GM18868 (cell line): ENCODE results near the gene SAA4.
"Not testable (repeated sequence)": the region's sequence is repeated elsewhere in the genome, so short reads cannot be mapped to it uniquely, and the experiment has no call there.

Source experiments
- ATAC-seq: cut with Tn5 transposase; IDR thresholded peaks from one replicate; pipeline ENCODE4 v1.9.1; 2021; ENCODE audit warnings: mild to moderate bottlenecking, moderate library complexity; ENCODE audit not compliant: unreplicated experiment

Gene SAA4

DNA sequence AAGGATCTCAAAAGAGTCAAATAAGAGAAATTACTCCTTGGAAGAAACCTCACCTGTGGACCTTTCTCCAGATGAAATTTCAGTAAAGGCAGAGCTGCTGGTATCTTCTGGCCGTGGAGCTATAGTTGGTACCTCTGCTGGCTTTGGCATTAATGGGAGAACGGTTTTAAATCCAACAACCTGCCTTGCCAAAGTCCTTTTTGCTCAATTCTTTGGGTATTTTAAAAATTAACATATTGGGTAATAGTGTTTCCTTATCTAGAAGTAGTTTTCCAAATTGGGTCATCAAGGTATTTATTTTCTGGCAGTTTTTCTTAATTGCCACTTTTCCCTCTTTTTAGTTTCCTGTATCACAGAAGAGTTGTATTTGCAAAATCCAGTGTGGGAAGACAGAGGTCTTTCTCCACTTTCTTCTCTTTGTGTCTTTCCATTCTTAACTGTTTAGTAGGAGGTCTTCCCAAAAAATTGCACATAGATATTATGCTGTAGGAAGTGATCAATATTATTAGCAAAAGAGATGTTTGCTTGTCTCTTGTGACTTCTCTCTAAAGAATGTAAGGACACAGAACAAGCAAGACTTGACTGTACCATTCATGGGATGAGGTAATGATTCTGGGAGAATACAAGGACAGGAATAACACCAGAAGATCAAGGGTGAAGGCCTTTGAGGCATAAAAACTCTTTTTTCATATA, at the start of gene SAA4:
Gene SAA4 (minus strand): TSS at position 139 of the 693 bp plus-strand sequence. CDS start 876 bp downstream, outside the sequence.
- ATAC-seq, result no peak

GRCh38 chr11:18285841-18286240, 49.2 kb upstream of the SAA4 start:
- no peak for ATAC-seq

DNA sequence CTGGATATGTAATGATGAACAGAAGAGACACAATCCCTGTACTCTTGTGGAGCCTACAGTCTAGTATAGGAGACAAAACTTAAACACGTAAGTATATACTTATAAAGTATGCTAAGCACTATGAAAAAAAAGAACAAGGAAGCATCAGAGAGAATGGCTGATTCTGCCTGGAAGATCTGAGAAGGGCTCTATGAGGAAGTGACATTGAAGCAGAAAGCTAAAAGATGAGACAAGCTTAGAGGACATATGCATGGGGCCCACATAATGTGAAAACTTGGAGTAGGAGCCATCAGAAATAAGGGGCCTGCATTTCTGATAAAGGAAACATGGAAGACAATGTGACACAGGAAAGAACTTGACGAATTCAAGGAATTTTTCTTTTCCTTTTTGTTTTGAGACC, 46.0 kb upstream of the SAA4 start:
- no peak for ATAC-seq

DNA sequence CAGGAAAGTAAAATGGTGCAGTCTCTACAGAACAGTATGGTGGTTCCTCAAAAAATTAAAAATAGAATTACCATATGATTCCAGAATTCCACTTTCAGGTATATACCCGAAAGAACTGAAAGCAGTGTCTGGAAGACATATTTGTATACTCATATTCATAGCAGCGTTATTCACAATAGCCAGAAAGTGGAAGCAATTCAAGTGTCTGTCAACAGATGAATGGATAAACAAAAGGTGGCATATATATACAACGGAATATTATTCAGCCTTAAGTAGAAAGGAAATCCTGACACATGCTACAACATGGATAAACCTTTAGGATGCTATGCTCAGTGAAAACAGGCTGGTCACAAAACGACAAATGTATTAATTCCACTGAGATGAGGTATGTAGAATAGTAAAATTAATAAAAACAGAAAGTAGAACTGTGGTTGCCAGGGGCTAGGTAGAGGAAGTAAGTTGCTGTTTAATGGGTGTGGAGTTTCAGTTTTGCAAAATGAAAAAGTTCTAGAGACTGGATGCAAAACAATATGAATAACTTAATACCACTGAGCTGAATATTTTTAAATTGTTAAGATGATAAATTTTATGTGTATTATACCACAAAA, 43.9 kb upstream of the SAA4 start:
- ATAC-seq, result peak; percentile 90

DNA sequence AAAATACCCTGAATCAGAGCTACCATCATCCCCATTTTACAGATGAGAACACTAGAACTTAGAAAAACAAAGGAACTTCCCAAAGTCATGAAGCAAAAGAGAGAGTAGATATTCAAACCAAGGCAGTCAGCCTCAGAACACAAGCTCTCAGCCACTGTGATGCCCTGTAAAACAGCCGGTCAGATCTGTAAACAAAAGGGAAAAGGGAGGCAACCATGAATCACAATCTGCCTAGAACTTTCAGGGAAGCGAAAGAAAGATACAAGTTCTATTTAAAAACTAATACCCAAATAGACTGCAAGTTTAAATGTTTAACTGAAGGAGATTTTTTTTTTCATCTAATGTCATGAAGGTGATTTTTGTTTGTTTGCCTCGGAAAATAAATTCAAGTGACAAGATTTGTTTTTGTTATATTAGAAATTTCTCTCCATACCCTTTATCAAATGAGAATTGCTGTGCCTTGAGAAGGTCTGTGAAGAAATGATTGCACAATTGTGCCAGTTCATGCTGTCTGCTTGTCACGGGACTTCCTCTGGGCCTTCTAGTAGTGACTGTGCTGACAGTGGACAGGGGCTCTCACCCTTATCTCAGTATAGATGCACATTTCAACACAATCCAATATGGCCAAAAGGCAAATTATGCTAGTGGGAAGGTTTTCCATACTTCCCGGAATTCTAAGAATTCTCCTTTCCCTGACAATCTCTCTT, 41.1 kb upstream of the SAA4 start:
- ATAC-seq, result no peak

DNA sequence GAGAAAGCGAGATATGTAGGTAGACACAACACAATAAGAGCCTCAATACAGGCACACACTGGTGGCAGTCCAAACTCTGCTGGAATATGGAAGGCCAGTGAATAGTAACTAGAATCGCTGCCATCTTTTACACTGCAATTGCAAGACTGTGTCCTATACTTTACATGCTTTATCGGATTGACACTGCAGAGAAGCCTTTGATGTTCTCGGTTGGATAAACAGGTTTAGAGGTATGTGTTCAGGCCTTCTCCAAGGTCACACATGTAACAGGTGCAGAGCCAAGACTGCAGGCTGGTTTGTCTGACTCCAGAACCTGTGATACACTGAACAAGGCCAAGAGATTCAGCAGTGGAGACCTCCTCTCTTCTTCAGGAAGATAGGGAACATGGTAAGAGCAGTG, 34.6 kb upstream of the SAA4 start:
- no peak for ATAC-seq

DNA sequence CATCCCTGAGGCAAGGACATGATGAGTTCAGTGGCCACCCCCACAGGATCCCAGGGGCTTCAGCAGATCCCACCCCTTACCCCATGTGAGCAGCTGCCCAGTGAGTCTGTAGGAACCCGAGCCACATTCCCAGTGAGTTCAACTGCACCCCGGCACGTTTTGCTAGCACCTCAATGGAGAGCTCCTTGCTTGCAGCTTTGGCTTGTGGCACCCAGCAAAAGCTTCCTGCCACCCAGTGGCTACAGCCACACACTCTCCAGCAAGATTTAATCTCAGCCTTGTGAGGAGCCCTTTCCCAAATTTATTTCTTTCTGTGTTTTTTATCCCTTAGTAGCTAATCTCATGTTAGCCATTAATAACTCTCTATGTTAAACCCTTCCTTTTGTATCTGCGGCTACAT, 33.5 kb upstream of the SAA4 start:
- no peak for ATAC-seq

- ATAC-seq, result not testable (repeated sequence)
Observed at GRCh38 chr11:18269252-18269651, 32.6 kb upstream of the SAA4 start.

GRCh38 chr11:18267335-18268133, 30.9 kb upstream of the SAA4 start:
- ATAC-seq, result peak; percentile 66

DNA sequence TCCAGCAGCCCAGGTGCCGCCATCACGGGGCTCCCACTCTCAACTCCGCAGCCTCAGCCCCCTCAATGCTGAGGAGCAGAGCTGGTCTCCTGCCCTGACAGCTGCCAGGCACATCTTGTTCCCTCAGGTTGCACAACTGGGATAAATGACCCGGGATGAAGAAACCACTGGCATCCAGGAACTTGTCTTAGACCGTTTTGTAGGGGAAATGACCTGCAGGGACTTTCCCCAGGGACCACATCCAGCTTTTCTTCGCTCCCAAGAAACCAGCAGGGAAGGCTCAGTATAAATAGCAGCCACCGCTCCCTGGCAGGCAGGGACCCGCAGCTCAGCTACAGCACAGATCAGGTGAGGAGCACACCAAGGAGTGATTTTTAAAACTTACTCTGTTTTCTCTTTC, 29.3 kb upstream of the SAA4 start, which contains the start of gene SAA1:
Gene SAA1 (plus strand): TSS at position 316 of the 400 bp plus-strand sequence. CDS start 624 bp downstream, outside the sequence.
- ATAC-seq, result no peak

DNA sequence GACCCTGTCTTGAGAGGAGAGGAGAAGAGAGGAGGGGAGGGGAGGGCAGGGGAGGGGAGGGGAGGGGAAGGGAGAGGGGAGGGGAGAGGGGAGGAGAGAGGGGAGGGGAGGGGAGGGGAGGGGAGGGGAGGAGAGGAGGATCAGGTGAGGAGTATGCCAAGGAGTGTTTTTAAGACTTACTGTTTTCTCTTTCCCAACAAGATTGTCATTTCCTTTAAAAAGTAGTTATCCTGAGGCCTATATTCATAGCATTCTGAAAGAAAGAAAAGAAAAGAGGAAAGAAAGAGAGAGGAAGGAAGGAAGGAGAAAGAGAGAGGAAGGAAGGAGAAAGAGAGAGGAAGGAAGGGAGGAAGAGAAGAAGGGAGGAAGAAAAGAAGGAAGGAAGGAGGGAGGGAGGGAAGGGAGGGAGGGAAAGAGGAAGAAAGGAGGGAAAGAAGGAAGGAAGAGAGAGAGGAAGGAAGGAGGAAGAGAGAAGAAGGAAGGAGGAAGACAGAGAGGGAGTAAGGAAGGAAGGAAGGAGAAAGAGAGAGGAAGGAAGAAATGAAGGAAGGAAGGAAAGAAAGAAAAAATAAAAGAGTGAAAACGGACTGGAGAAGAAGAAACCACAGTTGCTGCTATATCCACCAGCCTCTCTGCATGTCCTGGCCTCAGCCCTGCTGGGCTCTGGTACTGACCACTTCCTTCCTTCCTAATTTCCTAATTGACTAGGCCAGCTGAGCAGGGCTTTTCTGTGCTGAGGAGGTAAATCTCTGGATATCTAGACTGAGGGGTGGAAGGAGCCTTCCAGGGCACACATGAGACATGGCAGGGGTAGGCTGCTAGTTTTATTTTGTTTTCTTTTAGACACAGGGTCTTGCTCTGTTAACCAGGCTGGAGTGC, 28.3 kb upstream of the SAA4 start:
- no peak for ATAC-seq

GRCh38 chr11:18264035-18264434, 27.4 kb upstream of the SAA4 start:
- ATAC-seq, result peak; percentile 53

DNA sequence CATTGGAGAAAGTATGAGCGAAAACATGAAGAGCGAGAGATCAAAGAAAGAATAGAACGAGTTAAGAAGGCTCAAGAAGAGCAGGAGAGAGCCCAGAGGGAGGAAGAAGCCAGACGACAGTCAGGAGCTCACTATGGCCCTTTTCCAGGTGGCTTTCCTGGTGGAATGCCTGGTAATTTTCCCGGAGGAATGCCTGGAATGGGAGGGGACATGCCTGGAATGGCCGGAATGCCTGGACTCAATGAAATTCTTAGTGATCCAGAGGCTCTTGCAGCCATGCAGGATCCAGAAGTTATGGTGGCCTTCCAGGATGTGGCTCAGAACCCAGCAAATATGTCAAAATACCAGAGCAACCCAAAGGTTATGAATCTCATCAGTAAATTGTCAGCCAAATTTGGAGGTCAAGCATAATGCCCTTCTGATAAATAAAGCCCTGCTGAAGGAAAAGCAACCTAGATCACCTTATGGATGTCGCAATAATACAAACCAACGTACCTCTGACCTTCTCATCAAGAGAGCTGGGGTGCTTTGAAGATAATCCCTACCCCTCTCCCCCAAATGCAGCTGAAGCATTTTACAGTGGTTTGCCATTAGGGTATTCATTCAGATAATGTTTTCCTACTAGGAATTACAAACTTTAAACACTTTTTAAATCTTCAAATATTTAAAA, 26.2 kb upstream of the SAA4 start:
- not testable (repeated sequence) for ATAC-seq

DNA sequence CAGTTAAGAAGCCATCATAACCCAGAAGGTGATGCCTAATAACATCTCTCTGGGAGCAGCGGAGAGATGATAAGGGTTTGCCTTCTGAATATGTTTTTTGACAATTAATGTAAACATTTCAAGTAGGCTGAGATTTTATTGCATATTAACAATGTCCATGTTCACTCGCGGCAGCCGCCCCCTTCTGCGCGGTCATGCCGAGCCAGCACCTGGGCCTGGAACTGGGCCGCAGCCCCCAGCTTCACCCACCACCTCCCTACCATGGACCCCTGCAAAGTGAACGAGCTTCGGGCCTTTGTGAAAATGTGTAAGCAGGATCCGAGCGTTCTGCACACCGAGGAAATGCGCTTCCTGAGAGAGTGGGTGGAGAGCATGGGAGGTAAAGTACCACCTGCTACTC, 25.1 kb upstream of the SAA4 start:
- no peak for ATAC-seq

DNA sequence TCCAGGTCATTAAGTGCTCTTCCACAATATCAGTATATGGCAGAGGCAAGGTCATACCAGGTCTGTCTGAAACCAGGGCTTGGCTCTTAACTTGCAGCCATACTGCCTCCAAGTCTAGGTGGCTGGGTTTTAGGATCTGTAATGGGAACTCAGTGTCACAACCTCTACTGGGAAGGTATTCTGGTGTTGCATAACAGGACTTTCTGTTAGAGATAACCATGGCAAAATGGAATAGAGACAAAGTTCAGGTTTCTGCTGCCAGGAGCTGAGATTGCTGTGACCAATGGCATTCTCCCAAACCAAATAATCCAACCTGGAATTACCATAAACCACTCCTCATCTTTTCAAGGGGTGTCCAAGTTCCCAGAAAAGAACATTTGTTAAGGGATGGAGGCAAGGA, 22.7 kb upstream of the SAA4 start:
- no peak for ATAC-seq

- no peak for ATAC-seq
Observed at GRCh38 chr11:18254781-18255361, 18.3 kb upstream of the SAA4 start.

DNA sequence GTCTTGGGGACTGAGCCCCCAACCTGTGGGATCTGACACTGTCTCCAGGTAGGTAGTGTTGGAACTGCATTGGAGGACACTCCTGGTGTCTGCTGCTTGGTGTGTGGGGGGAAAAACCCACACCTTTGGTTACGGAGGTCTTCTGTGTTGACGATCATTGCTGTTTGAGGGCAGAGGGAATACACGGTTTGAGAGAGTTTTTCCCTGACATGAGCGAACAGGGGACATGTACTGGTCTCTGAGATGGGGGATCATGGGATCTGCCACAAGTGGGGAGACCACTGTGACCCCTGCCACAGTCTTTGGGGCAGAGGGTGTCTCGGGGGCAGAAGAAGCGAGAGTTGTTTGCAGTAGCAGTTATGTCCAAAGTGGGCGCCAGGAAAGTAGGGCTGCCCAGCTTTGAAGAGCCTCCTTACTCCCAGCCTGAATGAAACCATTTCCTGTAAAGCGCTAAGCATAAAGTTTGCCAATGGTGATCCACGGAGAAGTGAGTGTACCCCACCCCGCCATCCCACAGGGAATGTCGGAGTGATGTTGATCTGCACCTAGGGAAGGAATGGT, 17.3 kb upstream of the SAA4 start:
- no peak for ATAC-seq

DNA sequence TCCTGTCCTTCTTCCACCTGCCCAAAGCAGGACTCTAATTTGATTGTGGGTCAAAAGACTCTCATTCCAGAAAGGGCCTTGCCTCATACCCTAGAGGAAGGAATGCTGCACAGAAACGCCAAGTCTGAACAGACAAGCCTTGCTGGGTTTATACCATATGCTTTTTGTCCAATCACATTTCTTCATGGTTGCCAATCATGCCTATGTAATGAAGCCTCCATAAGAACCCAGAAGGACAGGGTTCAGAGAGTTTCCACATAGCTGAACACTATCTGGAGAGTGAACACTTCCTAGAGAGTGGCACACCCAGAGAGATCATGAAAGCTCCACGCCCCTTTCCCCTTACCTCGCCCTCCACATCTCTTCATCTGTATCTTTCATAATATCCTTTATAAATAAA, 16.6 kb upstream of the SAA4 start:
- no peak for ATAC-seq

- ATAC-seq, result no peak
Observed at GRCh38 chr11:18248561-18248960, 12.0 kb upstream of the SAA4 start, which contains the start of gene SAA2. SAA2 (minus strand) TSS chr11:18248668; CDS start chr11:18248011, 657 bp downstream.
